ENCODE data around the gene CCRL2.

Gene CCRL2

DNA sequence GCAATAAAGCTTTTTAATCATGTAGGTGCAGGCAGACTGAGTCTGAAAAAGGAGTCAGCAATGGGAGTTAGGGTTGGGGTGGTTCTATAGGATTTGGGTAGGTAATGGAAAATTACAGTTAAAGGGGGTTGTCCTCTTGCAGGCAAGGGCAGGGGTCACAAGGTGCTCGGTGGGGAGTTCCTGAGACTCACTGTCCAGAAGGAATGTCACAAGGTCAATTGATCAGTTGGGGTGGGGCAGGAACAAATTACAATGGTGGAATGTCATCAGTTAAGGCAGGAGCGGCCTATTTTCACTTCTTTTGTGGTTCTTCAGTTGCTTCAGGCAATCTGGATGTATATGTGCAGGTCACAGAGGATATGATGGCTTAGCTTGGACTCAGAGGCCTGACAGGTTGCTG lies 14.0 kb upstream of the CCRL2 start:
- TF ChIP-seq CTCF (IDR thresholded peaks at IDR 0.05): no peak
- Histone ChIP-seq H3K4me3 (no peak overlapping the region), H3K27ac (no peak overlapping the region)
- DNase-seq (ENCODE audit: low spot score): peak; percentile 33

DNA sequence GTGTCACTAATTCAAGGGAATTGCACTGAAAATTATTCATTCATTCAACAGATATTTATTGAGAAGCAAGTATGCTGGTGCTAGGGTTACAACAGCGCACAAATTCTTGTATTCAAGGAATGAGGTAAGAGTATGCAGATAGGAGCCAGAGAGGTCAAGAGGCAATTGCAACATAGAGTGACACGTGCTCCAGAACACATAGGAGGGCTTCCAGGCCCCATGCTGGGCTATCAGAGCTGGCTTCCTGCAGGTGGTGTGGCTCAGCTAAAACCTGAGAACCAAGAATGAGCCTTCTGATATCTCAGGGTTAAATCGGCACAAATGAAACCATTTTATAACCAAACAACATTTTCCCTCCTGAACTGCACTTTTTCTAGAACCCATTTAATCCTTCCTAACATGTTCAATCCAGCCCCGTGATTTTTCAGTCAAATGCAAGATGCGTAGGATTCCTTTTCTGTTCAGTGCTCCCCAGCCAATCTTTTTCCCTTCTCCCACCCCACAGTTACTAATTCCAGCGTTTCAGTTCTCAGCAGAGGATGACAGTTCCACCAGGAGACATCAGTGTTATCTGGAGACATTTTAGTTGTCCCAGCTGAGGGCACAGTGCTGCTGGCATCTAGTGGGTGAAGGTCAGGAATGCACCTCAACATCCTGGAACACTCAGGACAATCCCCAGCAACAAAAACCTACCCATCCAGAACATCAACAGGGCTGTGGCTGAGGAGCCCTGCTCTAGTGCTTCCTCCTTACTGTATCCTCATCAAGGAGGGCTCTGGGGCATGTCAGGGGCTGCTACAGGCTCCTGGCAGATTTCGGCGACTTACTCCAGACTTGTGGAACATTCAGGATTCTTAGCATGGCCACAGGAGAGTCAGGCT lies 13.3 kb upstream of the CCRL2 start:
- DNase-seq (ENCODE audit: low spot score): peak; percentile 33
- TF ChIP-seq CTCF (IDR thresholded peaks at IDR 0.05): no peak
- H3K4me3 ChIP-seq: no peak overlapping the region
- H3K27ac ChIP-seq: no peak overlapping the region

- DNase-seq (ENCODE audit: low spot score): peak; percentile 28
- TF ChIP-seq CTCF (IDR thresholded peaks at IDR 0.05): no peak
- Histone ChIP-seq H3K4me3 (no peak overlapping the region), H3K27ac (no peak overlapping the region)
These were observed 11.8 kb upstream of the CCRL2 start for GRCh38 chr3:46395210-46395661.

DNA sequence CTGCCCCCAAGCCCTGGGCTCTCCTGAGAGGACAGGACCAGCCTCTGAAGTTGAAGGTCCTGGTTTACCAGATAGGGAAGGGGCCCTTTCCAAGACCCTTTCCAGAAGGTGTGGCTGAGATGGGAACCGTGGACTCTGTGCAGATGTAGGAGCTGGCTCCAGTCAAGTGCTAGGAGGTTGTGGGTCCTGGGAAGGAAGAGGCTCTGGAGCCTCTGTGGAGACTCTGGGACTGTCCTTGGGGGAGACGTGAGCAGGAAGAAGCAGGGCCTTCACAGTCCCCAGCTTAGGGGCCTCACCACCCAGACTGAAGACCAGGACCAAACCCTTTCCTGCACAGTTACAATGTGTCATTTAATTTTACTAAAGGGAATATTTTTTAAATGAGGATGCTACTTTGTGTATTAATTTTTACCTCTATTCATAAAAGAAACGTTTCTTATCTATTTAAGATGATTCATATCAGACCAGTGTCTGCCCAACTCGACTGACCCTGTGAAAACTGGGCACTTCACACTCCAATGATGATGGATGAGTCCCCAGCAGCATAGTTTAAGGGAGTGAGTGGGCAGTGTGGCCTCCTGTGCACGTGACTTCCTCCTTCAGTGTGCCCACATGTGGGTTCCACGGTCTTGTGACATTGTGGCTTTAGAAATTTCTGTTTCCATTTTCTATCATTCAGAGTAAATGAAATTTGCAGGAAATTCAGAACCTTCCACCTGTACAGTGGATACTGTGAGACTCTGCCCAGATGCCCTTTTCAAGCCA lies 11.1 kb upstream of the CCRL2 start:
- H3K4me3 ChIP-seq: no peak overlapping the region
- TF ChIP-seq CTCF (IDR thresholded peaks at IDR 0.05): no peak
- DNase-seq (ENCODE audit: low spot score): peak; percentile 19
- H3K27ac ChIP-seq: no peak overlapping the region

- DNase-seq (ENCODE audit: low spot score): no peak
- no peak overlapping the region for H3K4me3 ChIP-seq
- H3K27ac ChIP-seq: no peak overlapping the region
- no peak for TF ChIP-seq CTCF (IDR thresholded peaks at IDR 0.05)
These were observed 9.9 kb upstream of the CCRL2 start for GRCh38 chr3:46397111-46397510.

- TF ChIP-seq CTCF (IDR thresholded peaks at IDR 0.05): no peak
These were observed 8.7 kb upstream of the CCRL2 start for GRCh38 chr3:46398186-46398955.

More at GRCh38 chr3:46398186-46398955, 8.7 kb upstream of the CCRL2 start:
- Histone ChIP-seq H3K27ac (no peak overlapping the region), H3K4me3 (no peak overlapping the region)
- DNase-seq (ENCODE audit: low spot score): no peak

All from coronary artery (tissue), 2 donors.